K562 (cell line): ENCODE results near the gene SOHLH1.

Source experiments
- ADNP ChIP-seq: fragments of 200-800 bp; sonication (Bioruptor generic); IDR thresholded peaks from 2 replicates; pipeline ENCODE4 v1.6.1; 2016; ENCODE audit warnings: missing genetic modification characterization, missing compliant biosample characterization
- CHD2 ChIP-seq: IDR thresholded peaks from 2 replicates; pipeline ENCODE4 v1.6.1; 2011; ENCODE audit warnings: low read depth, low read length
- CREB1 ChIP-seq, 2 experiments: sonication (generic) in 1 of 2; formaldehyde crosslinking in 1 of 2; IDR thresholded peaks; 2 replicates each; pipeline versions ENCODE4 v1.6.1 to v1.8.0; 2012 to 2022; ENCODE audit warnings: inconsistent platforms in 1 of 2, mild to moderate bottlenecking in 1 of 2, missing genetic modification reagents in 1 of 2, moderate library complexity in 1 of 2
- MNT ChIP-seq, 2 experiments: fragments of 450-650 bp; conservative IDR thresholded peaks; 2 replicates each; pipeline ENCODE4 v1.6.1; 2017; ENCODE audit warnings: mild to moderate bottlenecking in 2 of 2, moderate library complexity in 2 of 2
- NR1H2 ChIP-seq: sonication (generic); formaldehyde crosslinking; IDR thresholded peaks from 2 replicates; pipeline ENCODE4 v1.4.0; 2020; ENCODE audit warnings: mild to moderate bottlenecking, missing genetic modification reagents
- NRF1 ChIP-seq, 2 experiments: fragments of 450-650 bp; IDR thresholded peaks in 1 of 2; conservative IDR thresholded peaks in 1 of 2; 2 replicates each; pipeline ENCODE4 v1.6.1; 2014; ENCODE audit warnings: mild to moderate bottlenecking in 2 of 2
- POLR2A ChIP-seq: fragments of 450-650 bp; conservative IDR thresholded peaks from 2 replicates; pipeline ENCODE4 v1.6.1; 2016
- POLR2AphosphoS2 ChIP-seq: IDR thresholded peaks from 2 replicates; pipeline ENCODE4 v1.6.1; 2012; ENCODE audit warnings: low read length, improper control_type of control experiment
- POLR3G ChIP-seq: IDR thresholded peaks from 2 replicates; pipeline ENCODE4 v1.6.1; 2011; ENCODE audit not compliant: insufficient read length, insufficient replicate concordance; ENCODE audit errors: extremely low read depth
- TARDBP ChIP-seq: fragments of 450-650 bp; IDR thresholded peaks from 2 replicates; pipeline ENCODE4 v1.6.1; 2016
- TCF7 ChIP-seq: sonication (generic); IDR thresholded peaks from 2 replicates; pipeline ENCODE4 v1.6.1; 2016; ENCODE audit warnings: antibody characterized with exemption, borderline replicate concordance
- ZNF212 ChIP-seq: fragments of 450-650 bp; formaldehyde crosslinking; IDR thresholded peaks from 2 replicates; pipeline ENCODE4 v1.4.0; 2020; ENCODE audit warnings: mild to moderate bottlenecking
- TF ChIP-seq, protein P1 (sequence below): IDR thresholded peaks from 2 replicates; pipeline ENCODE4 v1.6.1; 2016; ENCODE audit warnings: missing genetic modification characterization, missing compliant biosample characterization

DNA sequence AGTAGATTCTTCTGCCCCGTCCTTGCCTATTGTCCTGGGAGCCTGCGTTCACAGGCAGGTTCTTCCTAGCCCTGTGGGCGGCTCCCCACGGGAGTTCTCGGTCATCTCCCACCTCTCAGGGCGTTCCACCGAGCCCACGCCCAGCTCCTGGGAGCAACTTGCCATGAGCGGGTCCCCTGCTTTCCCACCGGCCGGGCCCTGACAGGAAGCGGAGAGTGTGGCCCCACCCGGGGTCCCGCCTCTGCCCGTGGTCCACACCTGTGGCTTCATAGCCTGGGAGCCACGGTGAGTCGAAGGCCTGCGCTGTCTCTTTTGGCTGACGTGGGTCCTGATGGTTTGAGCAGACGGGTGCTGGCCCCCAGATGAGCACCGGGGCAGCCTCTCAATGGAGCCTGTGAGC lies 45.9 kb upstream of the SOHLH1 start:
- TF ChIP-seq TCF7 (no peak), CHD2 (no peak), TARDBP (no peak), POLR2A (no peak), ZNF212 (CRISPR knock-in tag) (no peak), POLR3G (no peak), NR1H2 (no peak), CREB1 (IDR thresholded peaks at IDR 0.05) (no peak), CREB1 (CRISPR knock-in tag; IDR thresholded peaks at IDR 0.05) (no peak), MNT (conservative IDR thresholded peaks at IDR 0.05) (no peak), POLR2AphosphoS2 (no peak), NRF1 (conservative IDR thresholded peaks at IDR 0.05 in 1 of 2, IDR thresholded peaks at IDR 0.05 in 1 of 2) (no peak), ADNP (tag) (no peak)
- TF ChIP-seq, protein P1, sequence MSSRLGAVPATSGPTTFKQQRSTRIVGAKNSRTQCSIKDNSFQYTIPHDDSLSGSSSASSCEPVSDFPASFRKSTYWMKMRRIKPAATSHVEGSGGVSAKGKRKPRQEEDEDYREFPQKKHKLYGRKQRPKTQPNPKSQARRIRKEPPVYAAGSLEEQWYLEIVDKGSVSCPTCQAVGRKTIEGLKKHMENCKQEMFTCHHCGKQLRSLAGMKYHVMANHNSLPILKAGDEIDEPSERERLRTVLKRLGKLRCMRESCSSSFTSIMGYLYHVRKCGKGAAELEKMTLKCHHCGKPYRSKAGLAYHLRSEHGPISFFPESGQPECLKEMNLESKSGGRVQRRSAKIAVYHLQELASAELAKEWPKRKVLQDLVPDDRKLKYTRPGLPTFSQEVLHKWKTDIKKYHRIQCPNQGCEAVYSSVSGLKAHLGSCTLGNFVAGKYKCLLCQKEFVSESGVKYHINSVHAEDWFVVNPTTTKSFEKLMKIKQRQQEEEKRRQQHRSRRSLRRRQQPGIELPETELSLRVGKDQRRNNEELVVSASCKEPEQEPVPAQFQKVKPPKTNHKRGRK (tag), result no peak
